Gastrocnemius medialis (tissue), 4 donors: ENCODE results near the gene MAST4. TPM values are rescaled to one million over a fixed set of nuclear protein-coding genes. Genes with fewer than 3 reads are reported as not detected.

ENCODE experiments used
- ATAC-seq, 2 donors: fragments of 150-250 bp; one replicate each; pipeline ENCODE4 v1.9.1; 2016
- DNase-seq, 2 donors: peaks; one replicate each; pipeline ENCODE4 v3.0.0-alpha.2; 2019
- H3K27ac ChIP-seq, 4 donors: fragments of 200-600 bp; sonication (generic); 1 replicate in 1 of 4; 2 replicates in 3 of 4; pipeline ENCODE4 v1.5.1; 2016 to 2018; ENCODE audit warnings: mild to moderate bottlenecking in 2 of 4, moderate library complexity in 1 of 4
- H3K27me3 ChIP-seq, 3 donors: fragments of 200-600 bp; sonication (generic) in 2 of 3; 1 replicate in 1 of 3; 2 replicates in 2 of 3; pipeline versions ENCODE4 v1.5.1 to v1.6.0; 2016 to 2019; ENCODE audit warnings: mild to moderate bottlenecking in 1 of 3, moderate library complexity in 1 of 3
- H3K36me3 ChIP-seq, 2 donors: fragments of 200-600 bp; sonication (generic) in 1 of 2; one replicate each; pipeline ENCODE4 v1.5.1; 2017 to 2018
- H3K4me1 ChIP-seq, 2 donors: fragments of 200-600 bp; sonication (generic) in 1 of 2; one replicate each; pipeline ENCODE4 v1.5.1; 2016 to 2017; ENCODE audit warnings: mild to moderate bottlenecking in 2 of 2
- H3K4me3 ChIP-seq, 4 donors: fragments of 200-600 bp; sonication (generic) in 3 of 4; 1 replicate in 1 of 4; 2 replicates in 3 of 4; pipeline ENCODE4 v1.5.1; 2016 to 2019; ENCODE audit warnings: mild to moderate bottlenecking in 2 of 4
- H3K9me3 ChIP-seq, 3 donors: fragments of 200-600 bp; sonication (generic) in 2 of 3; 1 replicate in 1 of 3; 2 replicates in 2 of 3; pipeline ENCODE4 v1.5.1; 2016 to 2019
- CTCF ChIP-seq, 5 experiments: fragments of 450-650 bp in 3 of 5; fragments of 200-600 bp in 2 of 5; sonication (generic) in 2 of 5; IDR thresholded peaks in 4 of 5; conservative IDR thresholded peaks in 1 of 5; 1 replicate in 4 of 5; 2 replicates in 1 of 5; pipeline ENCODE4 v1.5.1; 2016 to 2019; ENCODE audit warnings: antibody characterized with exemption in 5 of 5, mild to moderate bottlenecking in 3 of 5, moderate library complexity in 3 of 5
- POLR2A ChIP-seq, 2 donors: fragments of 450-650 bp; IDR thresholded peaks; one replicate each; pipeline ENCODE4 v1.6.1; 2017; ENCODE audit warnings: antibody characterized with exemption in 2 of 2, mild to moderate bottlenecking in 2 of 2, moderate library complexity in 2 of 2
- in situ Hi-C, 4 donors: fragments of 200-750 bp; cut with MboI; loops; one replicate each; pipeline versions ENCODE4 v1.15.0 to v1.8.0; 2017; ENCODE audit warnings: low sequenced_read_pairs in 4 of 4
- intact Hi-C: fragments of 100-400 bp; cut with DNase I; formaldehyde crosslinking; loops from one replicate; pipeline ENCODE4 v1.15.1; 2023; ENCODE audit warnings: low total_unique reads
- total RNA-seq, 4 donors: library from RNA; depleted of rRNA; stranded (reverse); fragments of >200 nt; gene quantifications; one replicate each; pipeline versions ENCODE4 v1.1.0 to v1.2.3, GENCODE V29; 2016

MAST4 gene
- total RNA-seq, 4 donors from 2014 or later, result 24.1 to 42.0 (median 38.5) TPM

GRCh38 chr5:67208403-67208802 is 612.2 kb downstream of the MAST4 start:
- H3K4me3 ChIP-seq, result no peak overlapping the region
- no peaks in the 10 kb centered on the region for H3K9me3 ChIP-seq
- no peak for DNase-seq
- H3K27me3 ChIP-seq, result no peaks in the 10 kb centered on the region
- H3K27ac ChIP-seq, result no peak overlapping the region
- in situ Hi-C loops (loop anchor here in 3 of 4 donors (10.0 to 25.0 kb wide), 3 partner anchors 224 to 896 kb away; no protein-coding TSS in a partner anchor), intact Hi-C loops (loop anchor here (2.0 kb wide), 2 partner anchors 44 to 902 kb away; no protein-coding TSS in a partner anchor)
- no peaks in the 10 kb centered on the region for H3K4me1 ChIP-seq
- no peak for ATAC-seq
- no peak for TF ChIP-seq POLR2A (IDR thresholded peaks at IDR 0.05)
- no peak for TF ChIP-seq CTCF (IDR thresholded peaks at IDR 0.05 in 4 of 5, conservative IDR thresholded peaks at IDR 0.05 in 1 of 5)
- no peaks in the 10 kb centered on the region for H3K36me3 ChIP-seq

- Histone ChIP-seq H3K27ac (no peak overlapping the region), H3K4me1 (no peaks in the 10 kb centered on the region), H3K36me3 (no peaks in the 10 kb centered on the region), H3K9me3 (no peaks in the 10 kb centered on the region), H3K4me3 (no peak overlapping the region), H3K27me3 (no peaks in the 10 kb centered on the region)
- intact Hi-C loops (loop anchor here (1.0 to 2.0 kb wide), 5 partner anchors 44 to 902 kb away; no protein-coding TSS in a partner anchor), in situ Hi-C loops (loop anchor here in 3 of 4 donors (10.0 to 25.0 kb wide), 3 partner anchors 224 to 897 kb away; no protein-coding TSS in a partner anchor)
- peak; percentile 65 to 82 (median 78) for TF ChIP-seq CTCF (IDR thresholded peaks at IDR 0.05 in 4 of 5, conservative IDR thresholded peaks at IDR 0.05 in 1 of 5)
- TF ChIP-seq POLR2A (IDR thresholded peaks at IDR 0.05), result no peak
- peak; percentile 51 to 58 for DNase-seq
- peak; percentile 71 to 93 for ATAC-seq
Observed at GRCh38 chr5:67209141-67209771, 613.1 kb downstream of the MAST4 start.

- in situ Hi-C loops (loop anchor here in 3 of 4 donors (5.0 to 25.0 kb wide), 5 partner anchors 47 to 900 kb away; no protein-coding TSS in a partner anchor), intact Hi-C loops (no loop called here)
- Histone ChIP-seq H3K36me3 (no peaks in the 10 kb centered on the region), H3K27me3 (no peaks in the 10 kb centered on the region), H3K9me3 (no peaks in the 10 kb centered on the region), H3K4me3 (no peak overlapping the region), H3K27ac (no peak overlapping the region), H3K4me1 (peaks cover 16 to 19% of the 10 kb centered on the region in 2 donors)
- DNase-seq, result no peak
- no peak for TF ChIP-seq CTCF (IDR thresholded peaks at IDR 0.05 in 4 of 5, conservative IDR thresholded peaks at IDR 0.05 in 1 of 5)
- no peak for ATAC-seq
Observed at GRCh38 chr5:67211926-67212325, 615.7 kb downstream of the MAST4 start.

GRCh38 chr5:67214036-67214435 is 617.8 kb downstream of the MAST4 start:
- H3K4me3 ChIP-seq, result no peak overlapping the region
- ATAC-seq (no peak), DNase-seq (no peak)
- in situ Hi-C loops, result loop anchor here in 3 of 4 donors (5.0 to 25.0 kb wide), 5 partner anchors 49 to 902 kb away; no protein-coding TSS in a partner anchor
- H3K4me1 ChIP-seq, result peaks cover 16 to 19% of the 10 kb centered on the region in 2 donors
- peak overlapping the region in 2 of 4 donors; percentile 22 to 48 for H3K27ac ChIP-seq
- H3K27me3 ChIP-seq, result no peaks in the 10 kb centered on the region
- no peaks in the 10 kb centered on the region for H3K9me3 ChIP-seq
- intact Hi-C loops, result no loop called here
- TF ChIP-seq CTCF (IDR thresholded peaks at IDR 0.05 in 4 of 5, conservative IDR thresholded peaks at IDR 0.05 in 1 of 5) (no peak), POLR2A (IDR thresholded peaks at IDR 0.05) (no peak)
- H3K36me3 ChIP-seq, result no peaks in the 10 kb centered on the region
